Epithelial cell of esophagus (primary cell): ENCODE data around the gene RPL9.

Experiments used
- DNase-seq: peaks from one replicate; pipeline ENCODE4 v3.0.0; 2010; ENCODE audit warnings: low read depth
- H3K4me3 ChIP-seq: 2 replicates; pipeline ENCODE4 v1.5.1; 2011; ENCODE audit warnings: mild to moderate bottlenecking, low read length, control low read depth
- CTCF ChIP-seq: IDR thresholded peaks from 2 replicates; pipeline ENCODE4 v1.5.1; 2011; ENCODE audit warnings: low read depth, mild to moderate bottlenecking, low read length, control low read depth, inconsistent platforms; ENCODE audit not compliant: insufficient read depth; ENCODE audit errors: missing control alignments

RPL9 gene

GRCh38 chr4:39451423-39452023 is 7.2 kb downstream of the RPL9 start:
- H3K4me3 ChIP-seq = no peak overlapping the region
- no peak for DNase-seq
- no peak for TF ChIP-seq CTCF

- DNase-seq = no peak
- TF ChIP-seq CTCF = no peak
These were observed 8.1 kb downstream of the RPL9 start for GRCh38 chr4:39450618-39451017.

GRCh38 chr4:39446842-39447573 is 11.7 kb downstream of the RPL9 start:
- TF ChIP-seq CTCF = no peak
- DNase-seq = peak; percentile 85
- H3K4me3 ChIP-seq = peak overlapping the region; percentile 47

More at GRCh38 chr4:39450618-39451017, 8.1 kb downstream of the RPL9 start:
- no peak overlapping the region for H3K4me3 ChIP-seq

- H3K4me3 ChIP-seq = no peak overlapping the region
- no peak for DNase-seq
- TF ChIP-seq CTCF = no peak
These were observed 12.3 kb downstream of the RPL9 start for GRCh38 chr4:39446483-39446841.

GRCh38 chr4:39442998-39443397 is 15.7 kb downstream of the RPL9 start:
- DNase-seq = no peak
- no peak overlapping the region for H3K4me3 ChIP-seq
- TF ChIP-seq CTCF = no peak

GRCh38 chr4:39441593-39441992 is 17.1 kb downstream of the RPL9 start:
- H3K4me3 ChIP-seq = no peak overlapping the region
- no peak for DNase-seq
- no peak for TF ChIP-seq CTCF
